ENCODE results near the gene FARS2.
A peak's percentile ranks its signal among the peaks of the same experiment; 100 is the strongest.

The FARS2 gene

GRCh38 chr6:5446362-5447075 is 185.2 kb downstream of the FARS2 start:
- Mint-ChIP-seq H3K4me3 (no peak overlapping the region), H3K4me1 (ENCODE audit: low read depth) (peaks cover 5% of the 10 kb centered on the region)

GRCh38 chr6:5447921-5448320 is 186.6 kb downstream of the FARS2 start:
- H3K4me1 Mint-ChIP-seq (ENCODE audit: low read depth), result peaks cover 5% of the 10 kb centered on the region

More at GRCh38 chr6:5446362-5447075, 185.2 kb downstream of the FARS2 start:
- Mint-ChIP-seq H3K9me3 (no peaks in the 10 kb centered on the region), H3K36me3 (ENCODE audit: low read depth) (peaks cover 14% of the 10 kb centered on the region), H3K27me3 (no peaks in the 10 kb centered on the region), H3K27ac (no peak overlapping the region)

GRCh38 chr6:5450073-5450472 is 188.8 kb downstream of the FARS2 start:
- H3K27me3 Mint-ChIP-seq, result no peaks in the 10 kb centered on the region
- H3K4me1 Mint-ChIP-seq (ENCODE audit: low read depth), result peaks cover 5% of the 10 kb centered on the region
- no peak overlapping the region for H3K4me3 Mint-ChIP-seq
- no peak overlapping the region for H3K27ac Mint-ChIP-seq
- H3K36me3 Mint-ChIP-seq (ENCODE audit: low read depth), result peaks cover 15% of the 10 kb centered on the region
- H3K9me3 Mint-ChIP-seq, result no peaks in the 10 kb centered on the region

More at GRCh38 chr6:5447921-5448320, 186.6 kb downstream of the FARS2 start:
- peaks cover 14% of the 10 kb centered on the region for H3K36me3 Mint-ChIP-seq (ENCODE audit: low read depth)
- H3K4me3 Mint-ChIP-seq, result no peak overlapping the region
- H3K27me3 Mint-ChIP-seq, result no peaks in the 10 kb centered on the region
- H3K9me3 Mint-ChIP-seq, result no peaks in the 10 kb centered on the region
- no peak overlapping the region for H3K27ac Mint-ChIP-seq

- no peak overlapping the region for H3K4me3 Mint-ChIP-seq
- H3K4me1 Mint-ChIP-seq (ENCODE audit: low read depth), result no peaks in the 10 kb centered on the region
- no peak overlapping the region for H3K27ac Mint-ChIP-seq
Observed at GRCh38 chr6:5453546-5453945, 192.2 kb downstream of the FARS2 start.

GRCh38 chr6:5455142-5455541 is 193.8 kb downstream of the FARS2 start:
- H3K27ac Mint-ChIP-seq, result no peak overlapping the region

More at GRCh38 chr6:5453546-5453945, 192.2 kb downstream of the FARS2 start:
- Mint-ChIP-seq H3K27me3 (no peaks in the 10 kb centered on the region), H3K36me3 (ENCODE audit: low read depth) (peaks cover 4% of the 10 kb centered on the region), H3K9me3 (no peaks in the 10 kb centered on the region)

GRCh38 chr6:5457041-5457440 is 195.7 kb downstream of the FARS2 start:
- H3K27me3 Mint-ChIP-seq, result no peaks in the 10 kb centered on the region
- H3K36me3 Mint-ChIP-seq (ENCODE audit: low read depth), result peaks cover 15% of the 10 kb centered on the region
- H3K9me3 Mint-ChIP-seq, result no peaks in the 10 kb centered on the region
- H3K4me3 Mint-ChIP-seq, result no peak overlapping the region
- H3K4me1 Mint-ChIP-seq (ENCODE audit: low read depth), result peaks cover 10% of the 10 kb centered on the region
- H3K27ac Mint-ChIP-seq, result peak overlapping the region; percentile 12

More at GRCh38 chr6:5455142-5455541, 193.8 kb downstream of the FARS2 start:
- no peaks in the 10 kb centered on the region for H3K9me3 Mint-ChIP-seq
- H3K4me3 Mint-ChIP-seq, result no peak overlapping the region
- H3K4me1 Mint-ChIP-seq (ENCODE audit: low read depth), result peaks cover 9% of the 10 kb centered on the region
- H3K27me3 Mint-ChIP-seq, result no peaks in the 10 kb centered on the region
- H3K36me3 Mint-ChIP-seq (ENCODE audit: low read depth), result peaks cover 4% of the 10 kb centered on the region

- Mint-ChIP-seq H3K27me3 (no peaks in the 10 kb centered on the region), H3K27ac (no peak overlapping the region), H3K4me3 (no peak overlapping the region), H3K9me3 (no peaks in the 10 kb centered on the region), H3K36me3 (ENCODE audit: low read depth) (peaks cover 15% of the 10 kb centered on the region), H3K4me1 (ENCODE audit: low read depth) (peaks cover 10% of the 10 kb centered on the region)
Observed at GRCh38 chr6:5457983-5458683, 196.8 kb downstream of the FARS2 start.

- H3K27me3 Mint-ChIP-seq, result no peaks in the 10 kb centered on the region
- H3K36me3 Mint-ChIP-seq (ENCODE audit: low read depth), result peaks cover 15% of the 10 kb centered on the region
- no peak overlapping the region for H3K27ac Mint-ChIP-seq
- H3K4me1 Mint-ChIP-seq (ENCODE audit: low read depth), result peaks cover 10% of the 10 kb centered on the region
- H3K4me3 Mint-ChIP-seq, result no peak overlapping the region
- H3K9me3 Mint-ChIP-seq, result no peaks in the 10 kb centered on the region
Observed at GRCh38 chr6:5459346-5459745, 198.0 kb downstream of the FARS2 start.

GRCh38 chr6:5461365-5461764 is 200.1 kb downstream of the FARS2 start:
- peaks cover 11% of the 10 kb centered on the region for H3K36me3 Mint-ChIP-seq (ENCODE audit: low read depth)
- H3K4me3 Mint-ChIP-seq, result no peak overlapping the region
- H3K27ac Mint-ChIP-seq, result no peak overlapping the region
- H3K27me3 Mint-ChIP-seq, result no peaks in the 10 kb centered on the region
- peaks cover 10% of the 10 kb centered on the region for H3K4me1 Mint-ChIP-seq (ENCODE audit: low read depth)
- H3K9me3 Mint-ChIP-seq, result no peaks in the 10 kb centered on the region

- Mint-ChIP-seq H3K9me3 (no peaks in the 10 kb centered on the region), H3K4me1 (ENCODE audit: low read depth) (peaks cover 17% of the 10 kb centered on the region), H3K27me3 (no peaks in the 10 kb centered on the region), H3K27ac (no peak overlapping the region), H3K36me3 (ENCODE audit: low read depth) (peaks cover 11% of the 10 kb centered on the region), H3K4me3 (no peak overlapping the region)
Observed at GRCh38 chr6:5462856-5463255, 201.5 kb downstream of the FARS2 start.

GRCh38 chr6:5463690-5464089 is 202.4 kb downstream of the FARS2 start:
- Mint-ChIP-seq H3K4me1 (ENCODE audit: low read depth) (peaks cover 20% of the 10 kb centered on the region), H3K27me3 (no peaks in the 10 kb centered on the region), H3K27ac (no peak overlapping the region), H3K36me3 (ENCODE audit: low read depth) (peaks cover 11% of the 10 kb centered on the region), H3K9me3 (no peaks in the 10 kb centered on the region), H3K4me3 (no peak overlapping the region)

GRCh38 chr6:5464099-5464885 is 203.0 kb downstream of the FARS2 start:
- Mint-ChIP-seq H3K9me3 (no peaks in the 10 kb centered on the region), H3K4me1 (ENCODE audit: low read depth) (peaks cover 20% of the 10 kb centered on the region), H3K36me3 (ENCODE audit: low read depth) (peaks cover 11% of the 10 kb centered on the region), H3K27ac (no peak overlapping the region), H3K4me3 (no peak overlapping the region), H3K27me3 (no peaks in the 10 kb centered on the region)

- H3K9me3 Mint-ChIP-seq, result no peaks in the 10 kb centered on the region
- H3K4me3 Mint-ChIP-seq, result no peak overlapping the region
- no peaks in the 10 kb centered on the region for H3K27me3 Mint-ChIP-seq
- no peak overlapping the region for H3K27ac Mint-ChIP-seq
- H3K36me3 Mint-ChIP-seq (ENCODE audit: low read depth), result peaks cover 4% of the 10 kb centered on the region
- H3K4me1 Mint-ChIP-seq (ENCODE audit: low read depth), result peaks cover 10% of the 10 kb centered on the region
Observed at GRCh38 chr6:5466281-5467136, 205.2 kb downstream of the FARS2 start.

GRCh38 chr6:5468586-5468985 is 207.3 kb downstream of the FARS2 start:
- no peaks in the 10 kb centered on the region for H3K27me3 Mint-ChIP-seq
- H3K36me3 Mint-ChIP-seq (ENCODE audit: low read depth), result no peaks in the 10 kb centered on the region
- H3K4me1 Mint-ChIP-seq (ENCODE audit: low read depth), result peaks cover 10% of the 10 kb centered on the region
- H3K4me3 Mint-ChIP-seq, result no peak overlapping the region
- H3K9me3 Mint-ChIP-seq, result no peaks in the 10 kb centered on the region
- H3K27ac Mint-ChIP-seq, result no peak overlapping the region

All from stimulated activated naive CD8-positive, alpha-beta T cell treated with anti-CD3 and anti-CD28 coated beads, Interleukin-15, Interleukin-2, amounts not matched to agents 100 ng/mL and 50 ng/mL, for 24 hours (primary cell).